Panc1 (cell line): ENCODE data around the gene EPN1. TPM values are rescaled to one million over a fixed set of nuclear protein-coding genes. Genes with fewer than 3 reads are reported as not detected.

Experiments
- ATAC-seq: fragments of 200-7000 bp; cut with Tn5 transposase; 2 replicates; pipeline ENCODE4 v1.9.1; 2020; ENCODE audit warnings: mild to moderate bottlenecking, moderate library complexity
- BruUV-seq: library from RNA; stranded (reverse); fragments of 400-500 nt; replicated peaks from 2 replicates; lab custom pipeline; 2021; lab: Mats Ljungman, UMichigan
- CTCF ChIA-PET: fragments of 300-600 bp; sonication (Branson Sonifier 250); formaldehyde crosslinking; loops from one replicate; lab custom pipeline; 2022; ENCODE audit warnings: antibody characterized with exemption; lab: Charles Lee
- POLR2A ChIA-PET: fragments of 300-600 bp; sonication (Branson Sonifier 250); formaldehyde crosslinking; loops from one replicate; lab custom pipeline; 2022; ENCODE audit warnings: antibody characterized with exemption; lab: Charles Lee
- DNase-seq: peaks from one replicate; pipeline ENCODE4 v3.0.0-alpha.2; 2010; ENCODE audit warnings: low read depth, low spot score
- H3K27ac ChIP-seq: 2 replicates; pipeline ENCODE4 v1.5.1; 2011; ENCODE audit warnings: mild to moderate bottlenecking, low read length, inconsistent platforms
- H3K27me3 ChIP-seq: fragments of 200-500 bp; sonication (Bioruptor generic); 2 replicates; pipeline ENCODE4 v1.6.0; 2014; ENCODE audit warnings: low read length, inconsistent platforms; ENCODE audit not compliant: control insufficient read depth, insufficient read depth
- H3K36me3 ChIP-seq: fragments of 200-500 bp; sonication (Bioruptor generic); 2 replicates; pipeline ENCODE4 v1.5.1; 2014; ENCODE audit warnings: inconsistent platforms, mild to moderate bottlenecking, low read length, moderate library complexity; ENCODE audit not compliant: control insufficient read depth, insufficient read depth
- H3K4me1 ChIP-seq: 2 replicates; pipeline ENCODE4 v1.5.1; 2011; ENCODE audit warnings: inconsistent platforms, mild to moderate bottlenecking, low read length, moderate library complexity; ENCODE audit not compliant: control insufficient read depth, insufficient read depth
- H3K4me3 ChIP-seq, 2 experiments: 2 replicates each; pipeline ENCODE4 v1.5.1; 2011 to 2012; ENCODE audit warnings: low read depth in 2 of 2, low read length in 2 of 2, mild to moderate bottlenecking in 2 of 2, inconsistent platforms in 1 of 2, moderate library complexity in 1 of 2
- H3K9me3 ChIP-seq: fragments of 200-500 bp; sonication (Bioruptor generic); 2 replicates; pipeline ENCODE4 v1.5.1; 2014; ENCODE audit warnings: low read depth, mild to moderate bottlenecking, inconsistent platforms, low read length, moderate library complexity; ENCODE audit not compliant: control insufficient read depth, insufficient read depth
- POLR2AphosphoS5 ChIP-seq: IDR thresholded peaks from 2 replicates; pipeline ENCODE4 v1.6.1; 2012; ENCODE audit warnings: mild to moderate bottlenecking, low read depth, low read length, moderate library complexity
- SIN3A ChIP-seq: IDR thresholded peaks from 2 replicates; pipeline ENCODE4 v1.6.1; 2012; ENCODE audit warnings: low read depth, mild to moderate bottlenecking, low read length, moderate library complexity, borderline replicate concordance; ENCODE audit not compliant: insufficient read depth
- TCF7L2 ChIP-seq: IDR thresholded peaks from 2 replicates; pipeline ENCODE4 v1.6.1; 2011; ENCODE audit warnings: mild to moderate bottlenecking, low read depth, low read length, inconsistent platforms
- in situ Hi-C: cut with HindIII; loops from 2 replicates; pipeline ENCODE4 v1.10.0; 2016; ENCODE audit warnings: low sequenced_read_pairs, low pct_unique_long_range_greater_than_20kb
- intact Hi-C: fragments of 100-400 bp; cut with micrococcal nuclease; formaldehyde crosslinking; loops from one replicate; pipeline ENCODE4 v1.10.0; 2022; ENCODE audit not compliant: unreplicated experiment
- total RNA-seq: library from RNA; stranded (reverse); gene quantifications from one replicate; pipeline ENCODE4 v1.2.1, GENCODE V29; 2021; ENCODE audit not compliant: unreplicated experiment
- TF ChIP-seq, protein P1 (sequence below): fragments of 450-650 bp; IDR thresholded peaks from 2 replicates; pipeline ENCODE4 v1.5.1; 2017; ENCODE audit warnings: mild to moderate bottlenecking
- TF ChIP-seq, protein P2 (sequence below), 2 experiments: IDR thresholded peaks; 2 replicates each; pipeline ENCODE4 v1.6.1; 2011 to 2012; ENCODE audit warnings: low read depth in 2 of 2, control low read depth in 1 of 2, low read length in 1 of 2, mild to moderate bottlenecking in 1 of 2, moderate library complexity in 1 of 2; ENCODE audit not compliant: insufficient read depth in 1 of 2

The EPN1 gene
- total RNA-seq, 1 experiment from 2014 or later: 361 TPM

DNA sequence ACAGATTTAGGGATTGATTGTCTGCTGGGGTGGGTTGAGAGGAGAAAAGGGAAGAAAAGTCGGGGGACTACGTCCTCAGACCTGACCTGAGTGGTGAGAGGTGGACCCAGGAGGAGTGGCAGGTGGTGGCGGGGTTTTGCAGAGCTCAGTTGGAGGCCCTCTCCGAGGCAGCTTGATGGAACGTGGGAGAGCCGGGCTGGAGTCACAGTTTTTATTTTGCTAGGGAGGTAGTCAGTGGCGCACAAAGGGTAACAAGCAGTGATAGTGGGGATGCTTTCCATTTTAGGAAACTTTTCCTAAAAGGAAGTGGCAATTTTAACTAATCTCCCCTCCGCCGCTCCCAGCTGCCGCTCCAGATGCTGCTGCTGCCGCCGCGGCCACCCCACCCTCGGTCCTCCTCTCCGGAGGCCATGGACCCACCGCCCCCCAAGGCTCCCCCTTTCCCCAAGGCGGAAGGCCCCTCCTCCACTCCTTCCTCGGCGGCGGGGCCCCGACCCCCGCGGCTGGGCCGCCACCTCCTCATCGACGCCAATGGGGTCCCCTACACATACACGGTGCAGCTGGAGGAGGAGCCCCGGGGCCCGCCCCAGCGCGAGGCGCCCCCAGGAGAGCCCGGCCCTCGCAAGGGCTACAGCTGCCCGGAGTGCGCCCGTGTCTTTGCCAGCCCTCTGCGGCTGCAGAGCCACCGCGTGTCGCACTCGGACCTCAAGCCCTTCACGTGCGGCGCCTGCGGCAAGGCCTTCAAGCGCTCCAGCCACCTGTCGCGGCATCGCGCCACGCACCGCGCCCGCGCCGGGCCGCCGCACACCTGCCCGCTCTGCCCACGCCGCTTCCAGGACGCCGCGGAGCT, 32.6 kb upstream of the EPN1 start:
- ChIA-PET POLR2A (no interaction called here), CTCF (no interaction called here)
- Histone ChIP-seq H3K9me3 (no peaks in the 10 kb centered on the region), H3K4me3 (peak overlapping the region; percentile 63 to 93), H3K36me3 (peaks cover 13% of the 10 kb centered on the region), H3K27me3 (no peaks in the 10 kb centered on the region), H3K27ac (peak overlapping the region; percentile 92), H3K4me1 (peaks cover 41% of the 10 kb centered on the region)
- in situ Hi-C loops: no loop called here
- intact Hi-C loops: no loop called here
- TF ChIP-seq, protein P1, sequence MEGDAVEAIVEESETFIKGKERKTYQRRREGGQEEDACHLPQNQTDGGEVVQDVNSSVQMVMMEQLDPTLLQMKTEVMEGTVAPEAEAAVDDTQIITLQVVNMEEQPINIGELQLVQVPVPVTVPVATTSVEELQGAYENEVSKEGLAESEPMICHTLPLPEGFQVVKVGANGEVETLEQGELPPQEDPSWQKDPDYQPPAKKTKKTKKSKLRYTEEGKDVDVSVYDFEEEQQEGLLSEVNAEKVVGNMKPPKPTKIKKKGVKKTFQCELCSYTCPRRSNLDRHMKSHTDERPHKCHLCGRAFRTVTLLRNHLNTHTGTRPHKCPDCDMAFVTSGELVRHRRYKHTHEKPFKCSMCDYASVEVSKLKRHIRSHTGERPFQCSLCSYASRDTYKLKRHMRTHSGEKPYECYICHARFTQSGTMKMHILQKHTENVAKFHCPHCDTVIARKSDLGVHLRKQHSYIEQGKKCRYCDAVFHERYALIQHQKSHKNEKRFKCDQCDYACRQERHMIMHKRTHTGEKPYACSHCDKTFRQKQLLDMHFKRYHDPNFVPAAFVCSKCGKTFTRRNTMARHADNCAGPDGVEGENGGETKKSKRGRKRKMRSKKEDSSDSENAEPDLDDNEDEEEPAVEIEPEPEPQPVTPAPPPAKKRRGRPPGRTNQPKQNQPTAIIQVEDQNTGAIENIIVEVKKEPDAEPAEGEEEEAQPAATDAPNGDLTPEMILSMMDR: no peak
- peak; percentile 67; the same call in 1 of the 2 replicates for TF ChIP-seq POLR2AphosphoS5
- TF ChIP-seq, protein P2, sequence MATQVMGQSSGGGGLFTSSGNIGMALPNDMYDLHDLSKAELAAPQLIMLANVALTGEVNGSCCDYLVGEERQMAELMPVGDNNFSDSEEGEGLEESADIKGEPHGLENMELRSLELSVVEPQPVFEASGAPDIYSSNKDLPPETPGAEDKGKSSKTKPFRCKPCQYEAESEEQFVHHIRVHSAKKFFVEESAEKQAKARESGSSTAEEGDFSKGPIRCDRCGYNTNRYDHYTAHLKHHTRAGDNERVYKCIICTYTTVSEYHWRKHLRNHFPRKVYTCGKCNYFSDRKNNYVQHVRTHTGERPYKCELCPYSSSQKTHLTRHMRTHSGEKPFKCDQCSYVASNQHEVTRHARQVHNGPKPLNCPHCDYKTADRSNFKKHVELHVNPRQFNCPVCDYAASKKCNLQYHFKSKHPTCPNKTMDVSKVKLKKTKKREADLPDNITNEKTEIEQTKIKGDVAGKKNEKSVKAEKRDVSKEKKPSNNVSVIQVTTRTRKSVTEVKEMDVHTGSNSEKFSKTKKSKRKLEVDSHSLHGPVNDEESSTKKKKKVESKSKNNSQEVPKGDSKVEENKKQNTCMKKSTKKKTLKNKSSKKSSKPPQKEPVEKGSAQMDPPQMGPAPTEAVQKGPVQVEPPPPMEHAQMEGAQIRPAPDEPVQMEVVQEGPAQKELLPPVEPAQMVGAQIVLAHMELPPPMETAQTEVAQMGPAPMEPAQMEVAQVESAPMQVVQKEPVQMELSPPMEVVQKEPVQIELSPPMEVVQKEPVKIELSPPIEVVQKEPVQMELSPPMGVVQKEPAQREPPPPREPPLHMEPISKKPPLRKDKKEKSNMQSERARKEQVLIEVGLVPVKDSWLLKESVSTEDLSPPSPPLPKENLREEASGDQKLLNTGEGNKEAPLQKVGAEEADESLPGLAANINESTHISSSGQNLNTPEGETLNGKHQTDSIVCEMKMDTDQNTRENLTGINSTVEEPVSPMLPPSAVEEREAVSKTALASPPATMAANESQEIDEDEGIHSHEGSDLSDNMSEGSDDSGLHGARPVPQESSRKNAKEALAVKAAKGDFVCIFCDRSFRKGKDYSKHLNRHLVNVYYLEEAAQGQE (IDR thresholded peaks at IDR 0.05; ENCODE audit: insufficient read depth in 1 of 2, low read depth in 2 of 2, low read length in 1 of 2): peak in 1 of 2 experiments; percentile 72; a peak in 1 of 4 replicates
- peak; percentile 70; the same call in 1 of the 2 replicates for TF ChIP-seq TCF7L2
- no peak; the same call in 1 of the 2 replicates for TF ChIP-seq SIN3A
- DNase-seq (no peak), ATAC-seq (peak; percentile 20)
- BruUV-seq: TSS peak; percentile 60

DNA sequence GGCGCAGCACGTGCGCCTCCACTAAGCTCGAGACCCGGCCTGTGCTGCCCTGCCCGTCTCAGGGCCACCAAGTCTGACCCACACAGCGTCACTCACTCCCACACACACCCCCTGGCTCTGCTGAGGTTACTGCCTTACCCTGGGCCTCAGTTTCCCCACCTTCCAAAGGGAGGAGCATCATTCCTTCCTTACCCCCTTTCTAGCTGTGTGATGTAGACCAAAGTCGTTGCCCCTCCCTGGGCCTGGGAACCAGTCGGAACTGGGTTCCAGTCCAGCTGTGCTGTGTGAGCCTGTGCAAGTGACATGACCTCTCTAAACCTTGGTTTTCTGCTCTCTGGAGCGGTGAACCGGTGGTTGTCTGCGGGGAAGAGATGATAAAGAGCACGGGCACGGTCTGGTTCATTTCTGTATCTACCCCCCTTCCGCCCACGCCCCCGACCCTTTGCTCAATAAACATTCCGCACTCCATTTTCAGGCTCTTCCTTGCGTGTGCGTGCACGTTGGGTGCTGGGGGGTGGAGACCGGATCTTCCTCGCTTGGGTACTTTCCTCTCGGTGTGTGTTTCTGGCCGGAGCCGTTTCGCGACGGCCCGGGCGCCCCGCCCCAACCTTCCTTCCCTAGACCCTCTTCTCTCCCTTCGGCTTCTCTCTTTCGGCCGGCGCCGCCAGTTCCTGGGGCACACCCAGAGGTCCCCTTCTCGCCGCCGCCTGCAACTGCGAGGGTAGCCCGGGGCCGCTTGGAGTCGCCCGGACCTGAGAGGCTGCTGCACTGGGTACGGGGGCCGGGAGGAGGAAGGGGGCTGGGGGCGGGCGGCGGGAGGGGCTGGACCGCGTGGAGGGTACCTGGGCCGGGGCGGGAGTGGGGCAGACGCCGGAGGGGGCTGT, 31.8 kb upstream of the EPN1 start, which contains the start of gene ZNF581:
Gene ZNF581 (plus strand): TSS at position 647 of the 884 bp plus-strand sequence. CDS start 923 bp downstream, outside the sequence.
- in situ Hi-C loops (no loop called here), intact Hi-C loops (no loop called here)
- H3K27me3 ChIP-seq: no peaks in the 10 kb centered on the region
- peak within 1 kb of the TSS; percentile 63 to 93 for H3K4me3 ChIP-seq
- peaks cover 43% of the 10 kb centered on the region for H3K4me1 ChIP-seq
- BruUV-seq: no TSS peak
- peaks cover 13% of the 10 kb centered on the region for H3K36me3 ChIP-seq
- no peaks in the 10 kb centered on the region for H3K9me3 ChIP-seq
- TF ChIP-seq SIN3A (peak; percentile 82), POLR2AphosphoS5 (peak; percentile 92), TCF7L2 (0 out of 2 replicates have a peak, but pooled peaks have one; percentile 30)
- TF ChIP-seq, protein P2 (IDR thresholded peaks at IDR 0.05; ENCODE audit: insufficient read depth in 1 of 2, low read depth in 2 of 2, low read length in 1 of 2): no peak
- ChIA-PET POLR2A (interaction anchor here (0.6 kb wide), 1 partner anchor 9 kb away, joined by 6 read pairs; no protein-coding TSS in a partner anchor), CTCF (no interaction called here)
- DNase-seq (no peak), ATAC-seq (peak; percentile 55)
- H3K27ac ChIP-seq: peak within 1 kb of the TSS; percentile 96
